OCI-LY1 (cell line): ENCODE data around the gene DIAPH2.

Experiments
- CTCF ChIP-seq: fragments of 200-600 bp; sonication (generic), shearing (Covaris generic); IDR thresholded peaks from 2 replicates; pipeline ENCODE4 v1.5.1; 2017; ENCODE audit warnings: mild to moderate bottlenecking, antibody characterized with exemption, low read length, moderate library complexity, mixed read lengths
- EZH2 ChIP-seq: fragments of 200-600 bp; sonication (generic), shearing (Covaris generic); IDR thresholded peaks from 2 replicates; pipeline ENCODE4 v1.8.0; 2017; ENCODE audit warnings: borderline replicate concordance, mixed run types, mild to moderate bottlenecking, antibody characterized with exemption, low read length, moderate library complexity, mixed read lengths

GRCh38 chrX:97628326-97628725, 943.7 kb downstream of the DIAPH2 start:
- TF ChIP-seq CTCF, result no peak
- TF ChIP-seq EZH2, result no peak
